ENCODE measurements around the gene PPFIBP2. TPM values are rescaled to one million over a fixed set of nuclear protein-coding genes. Genes with fewer than 3 reads are reported as not detected.

PPFIBP2 gene
- total and polyA plus RNA-seq, 10 donors, result 17.2 to 75.1 (median 40.4) TPM

DNA sequence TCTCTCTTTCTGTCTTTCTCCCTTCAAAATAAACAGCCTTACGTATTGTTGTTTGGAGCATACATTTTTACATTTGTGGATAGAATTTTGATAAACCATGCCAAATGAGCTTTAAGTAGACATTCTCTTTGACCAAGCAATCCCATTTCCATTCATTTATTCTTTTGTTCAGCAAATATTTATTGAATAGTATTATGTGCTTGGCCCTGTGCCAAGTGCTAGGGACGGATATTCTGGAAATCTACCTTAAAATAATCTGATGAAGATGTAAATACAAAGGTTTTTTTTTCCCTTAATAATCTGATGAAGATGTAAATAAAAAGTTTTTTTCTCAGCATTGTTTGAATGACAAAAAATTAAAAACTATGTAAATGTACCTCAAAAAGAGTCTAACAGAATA, 26.4 kb upstream of the PPFIBP2 start:
- TF ChIP-seq POLR2A (IDR thresholded peaks at IDR 0.05) (no peak), CTCF (IDR thresholded peaks at IDR 0.05 in 8 of 11, conservative IDR thresholded peaks at IDR 0.05 in 3 of 11) (no peak), POLR2AphosphoS5 (IDR thresholded peaks at IDR 0.05) (no peak)
- WGBS, 5 donors, result 53 to 83% (median 71%) methylated on average over 2 of the region's 2 CpGs

DNA sequence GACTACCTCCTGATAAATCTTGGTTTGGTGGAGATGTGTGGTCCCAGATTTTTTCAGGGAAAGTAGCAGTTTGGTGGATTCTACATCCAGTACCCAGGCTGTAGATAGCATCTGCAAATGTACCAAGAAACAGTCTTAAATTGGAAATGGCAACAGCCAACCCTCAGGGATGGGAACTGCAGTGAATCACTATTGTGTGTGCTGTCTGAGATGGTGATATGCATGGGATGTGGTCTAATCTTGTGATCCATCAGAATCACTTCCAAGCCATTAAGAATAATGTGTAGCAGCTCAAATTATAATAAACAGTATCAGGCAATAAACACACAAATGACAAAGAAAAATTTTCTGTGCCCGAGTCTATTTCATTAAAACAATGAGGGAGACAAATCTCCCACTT, 25.1 kb upstream of the PPFIBP2 start:
- 49 to 100% (median 84%) methylated on average over 1 of the region's 1 CpG for WGBS, 5 donors
- no peak for TF ChIP-seq POLR2AphosphoS5 (IDR thresholded peaks at IDR 0.05)
- TF ChIP-seq POLR2A (IDR thresholded peaks at IDR 0.05), result no peak
- TF ChIP-seq CTCF (IDR thresholded peaks at IDR 0.05 in 8 of 11, conservative IDR thresholded peaks at IDR 0.05 in 3 of 11), result no peak
- intact Hi-C loops (cut with DNase I; ENCODE audit: low total_unique reads), result no loop called here
- peaks cover 10 to 28% (median 16%) of the 10 kb centered on the region in 6 donors for H3K4me1 ChIP-seq
- H3K27me3 ChIP-seq (replicated peaks in 1 of 7), result no peaks in the 10 kb centered on the region
- no peak overlapping the region for H3K4me3 ChIP-seq
- no peaks in the 10 kb centered on the region for H3K36me3 ChIP-seq
- no peaks in the 10 kb centered on the region for H3K9me3 ChIP-seq
- no peak for DNase-seq
- H3K27ac ChIP-seq, result no peak overlapping the region

More for the DNA sequence above, 26.4 kb upstream of the PPFIBP2 start:
- no peak for DNase-seq
- intact Hi-C loops (cut with DNase I; ENCODE audit: low total_unique reads), result no loop called here
- no peaks in the 10 kb centered on the region for H3K36me3 ChIP-seq
- H3K27me3 ChIP-seq (replicated peaks in 1 of 7), result no peaks in the 10 kb centered on the region
- peaks cover 0 to 15% (median 8%) of the 10 kb centered on the region in 6 donors for H3K4me1 ChIP-seq
- peak overlapping the region in 3 of 8 donors; percentile 2 to 44 (median 21) for H3K4me3 ChIP-seq
- H3K9me3 ChIP-seq, result no peaks in the 10 kb centered on the region
- H3K27ac ChIP-seq, result no peak overlapping the region

DNA sequence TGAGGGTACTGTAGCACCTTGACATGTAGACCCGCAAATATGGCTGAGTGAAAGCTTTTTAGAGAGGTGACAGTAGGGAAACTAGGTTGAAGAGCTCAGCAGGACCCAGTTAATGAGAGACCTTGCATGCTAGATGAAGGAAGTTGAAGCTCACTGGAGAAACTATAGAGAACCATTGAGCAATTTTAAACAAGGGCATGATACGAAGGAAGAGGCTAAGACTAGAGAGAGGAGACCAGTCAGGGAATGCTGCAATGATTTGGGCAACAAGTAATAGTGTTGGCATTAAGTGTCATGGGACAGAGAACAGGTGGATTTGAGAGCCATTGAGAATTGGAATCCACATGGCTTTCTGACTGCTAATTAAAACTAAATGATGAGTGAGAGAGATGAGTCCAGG, 24.4 kb upstream of the PPFIBP2 start:
- Histone ChIP-seq H3K27ac (no peak overlapping the region), H3K36me3 (no peaks in the 10 kb centered on the region), H3K4me3 (no peak overlapping the region), H3K27me3 (replicated peaks in 1 of 7) (no peaks in the 10 kb centered on the region), H3K9me3 (no peaks in the 10 kb centered on the region), H3K4me1 (peaks cover 10 to 34% (median 19%) of the 10 kb centered on the region in 6 donors)
- TF ChIP-seq POLR2A (IDR thresholded peaks at IDR 0.05) (no peak), POLR2AphosphoS5 (IDR thresholded peaks at IDR 0.05) (no peak), CTCF (IDR thresholded peaks at IDR 0.05 in 8 of 11, conservative IDR thresholded peaks at IDR 0.05 in 3 of 11) (no peak)
- WGBS, 5 donors, result 73 to 92% (median 79%) methylated on average over 2 of the region's 2 CpGs
- intact Hi-C loops (cut with DNase I; ENCODE audit: low total_unique reads), result no loop called here
- DNase-seq, result no peak

DNA sequence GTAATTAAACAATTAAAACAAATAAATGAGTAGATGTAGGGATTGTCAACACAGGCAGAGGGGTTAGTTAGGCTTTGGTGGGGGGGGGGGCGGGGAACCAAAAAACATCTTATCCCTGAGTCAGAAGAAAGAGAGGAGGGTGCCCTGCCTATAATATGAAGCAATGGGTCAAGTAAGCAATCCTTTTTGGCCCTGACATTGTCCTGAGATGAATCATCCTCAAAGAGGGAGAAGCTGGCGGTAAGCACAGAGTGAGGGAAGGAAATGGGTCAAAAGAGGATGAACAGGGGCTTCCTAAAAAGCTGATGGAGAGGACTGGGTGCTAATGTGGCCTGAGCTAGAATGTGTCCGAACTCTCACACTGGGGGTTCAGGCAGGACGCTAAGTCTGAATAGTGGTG, 23.7 kb upstream of the PPFIBP2 start:
- intact Hi-C loops (cut with DNase I; ENCODE audit: low total_unique reads), result no loop called here
- H3K4me1 ChIP-seq, result peaks cover 10 to 39% (median 18%) of the 10 kb centered on the region in 6 donors
- no peak overlapping the region for H3K27ac ChIP-seq
- no peak overlapping the region for H3K4me3 ChIP-seq
- WGBS, 5 donors, result 70 to 87% (median 82%) methylated on average over 4 of the region's 4 CpGs
- no peaks in the 10 kb centered on the region for H3K36me3 ChIP-seq
- no peaks in the 10 kb centered on the region for H3K27me3 ChIP-seq (replicated peaks in 1 of 7)
- TF ChIP-seq CTCF (IDR thresholded peaks at IDR 0.05 in 8 of 11, conservative IDR thresholded peaks at IDR 0.05 in 3 of 11), result no peak
- TF ChIP-seq POLR2AphosphoS5 (IDR thresholded peaks at IDR 0.05), result no peak
- no peak for TF ChIP-seq POLR2A (IDR thresholded peaks at IDR 0.05)
- DNase-seq, result no peak
- H3K9me3 ChIP-seq, result no peaks in the 10 kb centered on the region
